H9 (cell line): ENCODE results near the gene RYR1. TPM values are rescaled to one million over a fixed set of nuclear protein-coding genes. Genes with fewer than 3 reads are reported as not detected.

ENCODE experiments used
- DNase-seq: peaks from one replicate; pipeline ENCODE4 v3.0.0-alpha.2; 2017
- H2AFZ ChIP-seq: one replicate; pipeline ENCODE4 v1.6.1; 2013; ENCODE audit warnings: mild to moderate bottlenecking, low read length, control low read depth, moderate library complexity
- H2AK5ac ChIP-seq: 2 replicates; pipeline ENCODE4 v1.6.1; 2013; ENCODE audit warnings: low read length, control low read depth, mixed read lengths; ENCODE audit not compliant: insufficient read length
- H2BK120ac ChIP-seq: one replicate; pipeline ENCODE4 v1.6.1; 2013; ENCODE audit warnings: low read depth, mild to moderate bottlenecking, low read length, control low read depth, inconsistent platforms; ENCODE audit not compliant: poor library complexity, severe bottlenecking
- H2BK12ac ChIP-seq: 2 replicates; pipeline ENCODE4 v1.6.1; 2013; ENCODE audit warnings: low read length, control low read depth, mixed read lengths, low read depth; ENCODE audit not compliant: insufficient read length
- H2BK15ac ChIP-seq: 2 replicates; pipeline ENCODE4 v1.6.1; 2013; ENCODE audit warnings: low read depth, low read length, control low read depth
- H2BK20ac ChIP-seq: one replicate; pipeline ENCODE4 v1.6.1; 2013; ENCODE audit warnings: low read depth, mild to moderate bottlenecking, low read length, control low read depth, inconsistent platforms; ENCODE audit not compliant: poor library complexity, severe bottlenecking
- H2BK5ac ChIP-seq: 2 replicates; pipeline ENCODE4 v1.6.1; 2013; ENCODE audit warnings: low read length, control low read depth, mixed read lengths; ENCODE audit not compliant: insufficient read length
- H3K14ac ChIP-seq: 2 replicates; pipeline ENCODE4 v1.6.1; 2013; ENCODE audit warnings: low read length, control low read depth; ENCODE audit not compliant: insufficient read depth
- H3K18ac ChIP-seq: 2 replicates; pipeline ENCODE4 v1.6.1; 2013; ENCODE audit warnings: low read depth, mild to moderate bottlenecking, mixed read lengths, low read length, control low read depth; ENCODE audit not compliant: insufficient read length
- H3K23ac ChIP-seq: 2 replicates; pipeline ENCODE4 v1.6.1; 2013; ENCODE audit warnings: low read length, control low read depth, mixed read lengths, low read depth; ENCODE audit not compliant: insufficient read length
- H3K23me2 ChIP-seq: 2 replicates; pipeline ENCODE4 v1.6.1; 2013; ENCODE audit warnings: low read depth, mild to moderate bottlenecking, mixed read lengths, low read length, control low read depth; ENCODE audit not compliant: insufficient read length, poor library complexity, severe bottlenecking
- H3K27ac ChIP-seq: 2 replicates; pipeline ENCODE4 v1.5.1; 2013; ENCODE audit warnings: low read length, control low read depth, mixed read lengths, low read depth; ENCODE audit not compliant: insufficient read length
- H3K27me3 ChIP-seq: 2 replicates; pipeline ENCODE4 v1.6.1; 2013; ENCODE audit warnings: low read length, control low read depth, inconsistent platforms; ENCODE audit not compliant: insufficient read depth
- H3K4ac ChIP-seq: 2 replicates; pipeline ENCODE4 v1.6.1; 2013; ENCODE audit warnings: low read depth, mild to moderate bottlenecking, control low read depth, inconsistent platforms, low read length, moderate library complexity
- H3K4me1 ChIP-seq: 2 replicates; pipeline ENCODE4 v1.6.1; 2013; ENCODE audit warnings: low read length, control low read depth, inconsistent platforms; ENCODE audit not compliant: insufficient read depth
- H3K4me2 ChIP-seq: 2 replicates; pipeline ENCODE4 v1.6.1; 2013; ENCODE audit warnings: low read length, control low read depth, mixed read lengths; ENCODE audit not compliant: insufficient read length, insufficient read depth
- H3K56ac ChIP-seq: 2 replicates; pipeline ENCODE4 v1.6.1; 2013; ENCODE audit warnings: low read depth, mild to moderate bottlenecking, mixed read lengths, low read length, control low read depth; ENCODE audit not compliant: insufficient read length
- H3K79me1 ChIP-seq: 2 replicates; pipeline ENCODE4 v1.6.1; 2013; ENCODE audit warnings: low read depth, mild to moderate bottlenecking, moderate library complexity, low read length, control low read depth, inconsistent platforms; ENCODE audit not compliant: insufficient read depth, poor library complexity, severe bottlenecking
- H3K79me2 ChIP-seq: 2 replicates; pipeline ENCODE4 v1.6.1; 2013; ENCODE audit warnings: low read length, control low read depth, inconsistent platforms; ENCODE audit not compliant: insufficient read depth
- H3K9ac ChIP-seq: 2 replicates; pipeline ENCODE4 v1.6.1; 2013; ENCODE audit warnings: low read length, control low read depth, mixed read lengths; ENCODE audit not compliant: insufficient read length; ENCODE audit errors: extremely low read depth
- H3K9me3 ChIP-seq: one replicate; pipeline ENCODE4 v1.6.1; 2013; ENCODE audit warnings: low read depth, low read length, inconsistent platforms; ENCODE audit not compliant: control insufficient read depth
- H3T11ph ChIP-seq: one replicate; pipeline ENCODE4 v1.6.1; 2013; ENCODE audit warnings: mild to moderate bottlenecking, low read length, control low read depth, inconsistent platforms
- H4K20me1 ChIP-seq: one replicate; pipeline ENCODE4 v1.6.1; 2013; ENCODE audit not compliant: control insufficient read depth, insufficient read length, insufficient read depth
- H4K5ac ChIP-seq: 2 replicates; pipeline ENCODE4 v1.6.1; 2013; ENCODE audit warnings: low read depth, mild to moderate bottlenecking, mixed read lengths, low read length, control low read depth; ENCODE audit not compliant: insufficient read length
- H4K8ac ChIP-seq: replicated peaks from 2 replicates; pipeline ENCODE4 v1.6.1; 2013; ENCODE audit warnings: low read length, control low read depth, mixed read lengths, low read depth; ENCODE audit not compliant: insufficient read length
- H4K91ac ChIP-seq: 2 replicates; pipeline ENCODE4 v1.6.1; 2013; ENCODE audit warnings: low read depth, mild to moderate bottlenecking, moderate library complexity, mixed read lengths, low read length, control low read depth; ENCODE audit not compliant: insufficient read length
- H3K27ac Mint-ChIP-seq, 3 experiments: 2 replicates in 2 of 3; 3 replicates in 1 of 3; pipeline ENCODE4 v1.8.0; 2020 to 2021; ENCODE audit warnings: mixed read lengths in 3 of 3, mild to moderate bottlenecking in 1 of 3, moderate library complexity in 1 of 3
- H3K27me3 Mint-ChIP-seq: 2 replicates; pipeline ENCODE4 v1.8.0; 2021; ENCODE audit warnings: low read depth, mild to moderate bottlenecking, moderate library complexity, mixed read lengths
- H3K36me3 Mint-ChIP-seq, 3 experiments: 2 replicates in 2 of 3; 3 replicates in 1 of 3; pipeline ENCODE4 v1.8.0; 2020 to 2021; ENCODE audit warnings: low read depth in 3 of 3, mixed read lengths in 3 of 3; ENCODE audit not compliant: insufficient read depth in 1 of 3
- H3K4me1 Mint-ChIP-seq, 2 experiments: 2 replicates each; pipeline ENCODE4 v1.8.0; 2020; ENCODE audit warnings: mixed read lengths in 2 of 2
- H3K4me3 Mint-ChIP-seq, 2 experiments: 2 replicates in 1 of 2; 3 replicates in 1 of 2; pipeline ENCODE4 v1.8.0; 2020 to 2021; ENCODE audit warnings: mild to moderate bottlenecking in 2 of 2, mixed read lengths in 2 of 2, moderate library complexity in 1 of 2
- H3K9me3 Mint-ChIP-seq, 2 experiments: 2 replicates in 1 of 2; 3 replicates in 1 of 2; pipeline ENCODE4 v1.8.0; 2020; ENCODE audit warnings: mild to moderate bottlenecking in 2 of 2, mixed read lengths in 2 of 2, moderate library complexity in 1 of 2
- CTCF ChIP-seq: fragments of 200-600 bp; sonication (generic); conservative IDR thresholded peaks from 3 replicates; pipeline ENCODE4 v1.8.0; 2021; ENCODE audit warnings: antibody characterized with exemption, mild to moderate bottlenecking
- WGBS: extraction: QIAGEN DNeasy Blood & Tissue Kit; methylation state at CpG from one replicate; pipeline ENCODE4 v1.1.7; 2013; ENCODE audit warnings: missing lambda C conversion rate, low lambda C conversion rate, mixed read lengths; ENCODE audit not compliant: insufficient read length; ENCODE audit errors: extremely low coverage; 5-methylcytosine and 5-hydroxymethylcytosine counted together
- total RNA-seq: library from RNA; stranded (reverse); gene quantifications from 2 replicates; pipeline ENCODE4 v1.2.1, GENCODE V29; 2021

RYR1 gene
- total RNA-seq, 1 experiment from 2014 or later: 8.9 TPM

GRCh38 chr19:38617764-38618589 lies 184.5 kb downstream of the RYR1 start, which contains the start of gene MAP4K1:
MAP4K1 (minus strand) TSS chr19:38617953; CDS start chr19:38617895, 58 bp downstream.
- Histone ChIP-seq H2AFZ (no peak within 1 kb of the TSS), H2BK5ac (no peak within 1 kb of the TSS), H3K9ac (peak within 1 kb of the TSS; percentile 45), H2BK20ac (no peak within 1 kb of the TSS), H3K27ac (no peak within 1 kb of the TSS), H3K9me3 (no peaks in the 10 kb centered on the region), H3K23me2 (peaks cover 5% of the 10 kb centered on the region), H3T11ph (no peak within 1 kb of the TSS), H3K23ac (no peak within 1 kb of the TSS), H2BK12ac (no peak within 1 kb of the TSS), H4K8ac (no peak within 1 kb of the TSS), H4K5ac (no peak within 1 kb of the TSS), H3K4me1 (peaks cover 4% of the 10 kb centered on the region; the same call in 1 of the 2 replicates), H3K4ac (no peak within 1 kb of the TSS), H4K91ac (no peak within 1 kb of the TSS), H4K20me1 (no peaks in the 10 kb centered on the region), H3K79me2 (peaks cover 4% of the 10 kb centered on the region; the same call in 1 of the 2 replicates), H2BK120ac (no peak within 1 kb of the TSS), H2BK15ac (no peak within 1 kb of the TSS), H2AK5ac (no peak within 1 kb of the TSS), H3K18ac (peak within 1 kb of the TSS; percentile 9), H3K56ac (no peak within 1 kb of the TSS), H3K14ac (peak within 1 kb of the TSS; percentile 36; the same call in 1 of the 2 replicates), H3K79me1 (peaks cover 3% of the 10 kb centered on the region), H3K4me2 (peak within 1 kb of the TSS; percentile 61), H3K27me3 (no peaks in the 10 kb centered on the region)
- no peak for TF ChIP-seq CTCF
- Mint-ChIP-seq H3K9me3 (no peaks in the 10 kb centered on the region; a peak in 1 of 5 replicates), H3K36me3 (peaks cover 17 to 32% (median 25%) of the 10 kb centered on the region in 3 experiments), H3K27me3 (no peaks in the 10 kb centered on the region), H3K4me1 (peaks cover 18 to 32% of the 10 kb centered on the region in 2 experiments), H3K27ac (peak within 1 kb of the TSS; percentile 72 to 95 (median 93); a peak in 6 of 7 replicates), H3K4me3 (peak within 1 kb of the TSS; percentile 100)
- WGBS: no CpG with 5 or more reads among the region's 28 CpGs
- DNase-seq: no peak
